HepG2 (cell line): Measurements from ENCODE around the gene UPB1. TPM values are rescaled to one million over a fixed set of nuclear protein-coding genes. Genes with fewer than 3 reads are reported as not detected.
A peak's percentile ranks its signal among the peaks of the same experiment; 100 is the strongest.

ENCODE experiments used
- ATF7 ChIP-seq, 2 experiments: fragments of 450-650 bp in 1 of 2; sonication (generic) in 1 of 2; formaldehyde crosslinking in 1 of 2; IDR thresholded peaks; 2 replicates each; pipeline versions ENCODE4 v1.4.0 to v1.6.1; 2016 to 2020; ENCODE audit warnings: antibody characterized with exemption in 1 of 2, mild to moderate bottlenecking in 1 of 2, missing genetic modification reagents in 1 of 2
- CCAR2 ChIP-seq: fragments of 200-400 bp; formaldehyde crosslinking; optimal IDR thresholded peaks from 2 replicates; pipeline ENCODE3; 2018; ENCODE audit warnings: low read depth, mild to moderate bottlenecking, low read length, moderate library complexity
- CCDC6 ChIP-seq: sonication (generic); formaldehyde crosslinking; IDR thresholded peaks from 2 replicates; pipeline ENCODE4 v1.8.1; 2022; ENCODE audit warnings: mild to moderate bottlenecking, missing genetic modification reagents, moderate library complexity
- GFI1 ChIP-seq: sonication (generic); formaldehyde crosslinking; IDR thresholded peaks from 2 replicates; pipeline ENCODE4 v1.5.0; 2020; ENCODE audit warnings: missing genetic modification reagents, mild to moderate bottlenecking, borderline replicate concordance
- HIVEP1 ChIP-seq: sonication (generic); formaldehyde crosslinking; IDR thresholded peaks from 2 replicates; pipeline ENCODE4 v1.4.0; 2020; ENCODE audit warnings: mild to moderate bottlenecking, missing genetic modification reagents
- HOXD1 ChIP-seq: sonication (generic); formaldehyde crosslinking; IDR thresholded peaks from 2 replicates; pipeline ENCODE4 v1.5.0; 2020; ENCODE audit warnings: missing genetic modification reagents
- JUNB ChIP-seq: sonication (generic); formaldehyde crosslinking; IDR thresholded peaks from 2 replicates; pipeline ENCODE4 v1.8.0; 2022; ENCODE audit warnings: missing genetic modification reagents, mild to moderate bottlenecking, borderline replicate concordance
- KDM5B ChIP-seq: sonication (generic); formaldehyde crosslinking; IDR thresholded peaks from 2 replicates; pipeline ENCODE4 v1.4.0; 2020; ENCODE audit warnings: missing genetic modification reagents, mild to moderate bottlenecking, borderline replicate concordance
- MZF1 ChIP-seq: sonication (generic); formaldehyde crosslinking; IDR thresholded peaks from 2 replicates; pipeline ENCODE4 v1.8.1; 2023; ENCODE audit warnings: mild to moderate bottlenecking, missing genetic modification reagents, borderline replicate concordance
- NONO ChIP-seq, 2 experiments: fragments of 450-650 bp in 1 of 2; sonication (generic) in 1 of 2; formaldehyde crosslinking in 1 of 2; IDR thresholded peaks in 1 of 2; conservative IDR thresholded peaks in 1 of 2; 2 replicates each; pipeline versions ENCODE4 v1.6.1 to v1.8.0; 2017 to 2022; ENCODE audit warnings: mild to moderate bottlenecking in 1 of 2, missing genetic modification reagents in 1 of 2, moderate library complexity in 1 of 2
- PRPF4 ChIP-seq: fragments of 200-400 bp; formaldehyde crosslinking; IDR thresholded peaks from 2 replicates; pipeline ENCODE4 v1.6.1; 2016; ENCODE audit warnings: low read length, low read depth; ENCODE audit not compliant: poor library complexity, severe bottlenecking
- RELA ChIP-seq: sonication (generic); formaldehyde crosslinking; IDR thresholded peaks from 2 replicates; pipeline ENCODE4 v1.4.0; 2020; ENCODE audit warnings: missing genetic modification reagents
- SALL1 ChIP-seq: sonication (generic); formaldehyde crosslinking; IDR thresholded peaks from 2 replicates; pipeline ENCODE4 v1.8.0; 2022; ENCODE audit warnings: mild to moderate bottlenecking, missing genetic modification reagents
- SP2 ChIP-seq: sonication (generic); formaldehyde crosslinking; IDR thresholded peaks from 2 replicates; pipeline ENCODE4 v1.5.1; 2020; ENCODE audit warnings: mild to moderate bottlenecking, missing genetic modification reagents
- U2AF2 ChIP-seq: fragments of 200-400 bp; formaldehyde crosslinking; IDR thresholded peaks from 2 replicates; pipeline ENCODE4 v1.6.1; 2017; ENCODE audit warnings: low read depth, mild to moderate bottlenecking, low read length
- ZNF12 ChIP-seq: sonication (generic); formaldehyde crosslinking; IDR thresholded peaks from 2 replicates; pipeline ENCODE4 v1.5.0; 2020; ENCODE audit warnings: missing genetic modification reagents
- ZNF510 ChIP-seq: sonication (generic); formaldehyde crosslinking; IDR thresholded peaks from 2 replicates; pipeline ENCODE4 v1.4.0; 2020; ENCODE audit warnings: low read depth, mild to moderate bottlenecking, missing genetic modification reagents
- ZNF670 ChIP-seq: sonication (generic); formaldehyde crosslinking; IDR thresholded peaks from 2 replicates; pipeline ENCODE4 v1.8.0; 2022; ENCODE audit warnings: mild to moderate bottlenecking, missing genetic modification reagents, borderline replicate concordance
- ZNF672 ChIP-seq: sonication (generic); formaldehyde crosslinking; IDR thresholded peaks from 2 replicates; pipeline ENCODE4 v1.8.1; 2022; ENCODE audit warnings: missing genetic modification reagents
- polyA plus RNA-seq, 8 experiments: library from polyadenylated mRNA; depleted of rRNA in 3 of 8; stranded (reverse) in 7 of 8; unstranded in 1 of 8; fragments of >200 nt; fragmentation: Illumina TruSeq in 4 of 8; extraction: Trizol in 4 of 8; gene quantifications; 2 replicates each; pipeline versions ENCODE4 v1.2.1 to v1.2.3, GENCODE V29; 2011 to 2016; ENCODE audit warnings: low read depth in 4 of 8, missing spikeins in 1 of 8, mixed read lengths in 1 of 8; ENCODE audit not compliant: insufficient read depth in 1 of 8
- total RNA-seq, 5 experiments: library from RNA; depleted of rRNA; stranded (reverse); fragments of >200 nt; fragmentation: Illumina TruSeq; extraction: Trizol; gene quantifications; 2 replicates each; pipeline ENCODE4 v1.2.3, GENCODE V29; 2016; ENCODE audit warnings: low read depth in 1 of 5
- TF ChIP-seq, protein P1 (sequence below): sonication (generic); formaldehyde crosslinking; IDR thresholded peaks from 2 replicates; pipeline ENCODE4 v1.5.0; 2020; ENCODE audit warnings: mild to moderate bottlenecking, missing genetic modification reagents
- TF ChIP-seq, protein P2 (sequence below): sonication (generic); formaldehyde crosslinking; IDR thresholded peaks from 2 replicates; pipeline ENCODE4 v1.8.0; 2022; ENCODE audit warnings: missing genetic modification reagents, mild to moderate bottlenecking, borderline replicate concordance
- TF ChIP-seq, protein P3 (sequence below): sonication (generic); formaldehyde crosslinking; IDR thresholded peaks from 2 replicates; pipeline ENCODE4 v1.4.0; 2020; ENCODE audit warnings: missing genetic modification reagents, borderline replicate concordance

The UPB1 gene
- total and polyA plus RNA-seq, 2 of the 13 experiments (the other 11 are each of a cell fraction or from before 2014, with no cell fraction given): 0.38 to 1.2 TPM

DNA sequence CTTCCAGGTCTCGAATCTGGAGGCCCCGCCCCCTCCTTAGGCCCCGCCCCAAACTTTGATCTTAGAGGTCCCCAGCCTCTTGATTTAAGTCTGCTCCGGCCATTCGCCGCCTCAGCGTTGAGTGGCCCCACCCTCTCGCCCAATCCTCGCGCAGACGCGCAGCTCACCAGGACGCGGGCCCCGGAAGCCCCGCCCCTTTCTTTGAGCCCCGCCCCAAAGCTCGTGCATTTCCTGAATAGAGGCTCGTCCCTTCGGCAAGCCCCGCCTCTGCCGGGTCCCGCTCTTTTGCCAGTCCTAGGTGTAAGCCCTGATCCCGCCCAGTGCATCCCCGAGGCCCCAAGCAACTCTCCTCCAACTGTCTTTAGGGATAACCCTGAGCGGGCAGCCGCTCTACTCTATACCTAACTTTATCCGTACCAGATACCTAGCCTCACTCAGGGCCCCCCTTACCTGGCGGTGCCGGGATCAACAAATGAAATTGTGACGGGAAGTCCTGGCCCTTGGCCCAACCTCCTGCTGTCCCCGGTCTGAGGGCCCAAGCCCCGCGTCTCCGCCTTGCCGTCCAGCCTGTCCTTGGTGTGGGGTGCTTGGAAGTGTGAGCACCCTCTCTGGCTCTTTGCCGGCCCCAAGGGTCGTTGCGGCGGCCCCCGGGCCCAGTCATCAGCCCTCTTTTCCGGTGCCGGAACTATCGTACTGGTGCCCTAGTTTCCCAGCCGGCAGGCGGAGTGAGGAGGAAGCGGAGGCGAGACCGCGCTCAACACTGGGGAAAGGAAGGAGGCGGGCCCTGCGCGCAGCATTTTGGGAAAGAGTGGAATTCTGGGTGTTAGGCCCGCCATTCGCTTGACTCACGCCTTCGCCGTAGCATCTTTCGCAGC, 60.3 kb downstream of the UPB1 start, which contains the start of gene SNRPD3 (continued):
- no peak for TF ChIP-seq MZF1 (CRISPR knock-in tag)
- no peak for TF ChIP-seq PRPF4
- peak; percentile 46; the same call in 1 of the 2 replicates for TF ChIP-seq ZNF12 (CRISPR knock-in tag)
- no peak; the same call in 1 of the 2 replicates for TF ChIP-seq ZNF510 (CRISPR knock-in tag)
- peak; percentile 72; the same call in 1 of the 2 replicates for TF ChIP-seq KDM5B (CRISPR knock-in tag)
- TF ChIP-seq, protein P1, sequence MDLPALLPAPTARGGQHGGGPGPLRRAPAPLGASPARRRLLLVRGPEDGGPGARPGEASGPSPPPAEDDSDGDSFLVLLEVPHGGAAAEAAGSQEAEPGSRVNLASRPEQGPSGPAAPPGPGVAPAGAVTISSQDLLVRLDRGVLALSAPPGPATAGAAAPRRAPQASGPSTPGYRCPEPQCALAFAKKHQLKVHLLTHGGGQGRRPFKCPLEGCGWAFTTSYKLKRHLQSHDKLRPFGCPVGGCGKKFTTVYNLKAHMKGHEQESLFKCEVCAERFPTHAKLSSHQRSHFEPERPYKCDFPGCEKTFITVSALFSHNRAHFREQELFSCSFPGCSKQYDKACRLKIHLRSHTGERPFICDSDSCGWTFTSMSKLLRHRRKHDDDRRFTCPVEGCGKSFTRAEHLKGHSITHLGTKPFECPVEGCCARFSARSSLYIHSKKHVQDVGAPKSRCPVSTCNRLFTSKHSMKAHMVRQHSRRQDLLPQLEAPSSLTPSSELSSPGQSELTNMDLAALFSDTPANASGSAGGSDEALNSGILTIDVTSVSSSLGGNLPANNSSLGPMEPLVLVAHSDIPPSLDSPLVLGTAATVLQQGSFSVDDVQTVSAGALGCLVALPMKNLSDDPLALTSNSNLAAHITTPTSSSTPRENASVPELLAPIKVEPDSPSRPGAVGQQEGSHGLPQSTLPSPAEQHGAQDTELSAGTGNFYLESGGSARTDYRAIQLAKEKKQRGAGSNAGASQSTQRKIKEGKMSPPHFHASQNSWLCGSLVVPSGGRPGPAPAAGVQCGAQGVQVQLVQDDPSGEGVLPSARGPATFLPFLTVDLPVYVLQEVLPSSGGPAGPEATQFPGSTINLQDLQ (CRISPR knock-in tag): no peak
- TF ChIP-seq ATF7 (IDR thresholded peaks at IDR 0.05): no peak
- TF ChIP-seq ATF7 (CRISPR knock-in tag; IDR thresholded peaks at IDR 0.05): 0 out of 2 replicates have a peak, but pooled peaks have one; percentile 65
- TF ChIP-seq ZNF672: no peak
- TF ChIP-seq CCAR2: peak; percentile 49
- peak; percentile 85 for TF ChIP-seq SP2 (CRISPR knock-in tag)
- TF ChIP-seq, protein P2, sequence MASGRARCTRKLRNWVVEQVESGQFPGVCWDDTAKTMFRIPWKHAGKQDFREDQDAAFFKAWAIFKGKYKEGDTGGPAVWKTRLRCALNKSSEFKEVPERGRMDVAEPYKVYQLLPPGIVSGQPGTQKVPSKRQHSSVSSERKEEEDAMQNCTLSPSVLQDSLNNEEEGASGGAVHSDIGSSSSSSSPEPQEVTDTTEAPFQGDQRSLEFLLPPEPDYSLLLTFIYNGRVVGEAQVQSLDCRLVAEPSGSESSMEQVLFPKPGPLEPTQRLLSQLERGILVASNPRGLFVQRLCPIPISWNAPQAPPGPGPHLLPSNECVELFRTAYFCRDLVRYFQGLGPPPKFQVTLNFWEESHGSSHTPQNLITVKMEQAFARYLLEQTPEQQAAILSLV (CRISPR knock-in tag): peak; percentile 97
- no peak for TF ChIP-seq RELA (CRISPR knock-in tag)
- TF ChIP-seq CCDC6: peak; percentile 85
- TF ChIP-seq GFI1 (CRISPR knock-in tag): peak; percentile 75; the same call in 1 of the 2 replicates
- TF ChIP-seq NONO (IDR thresholded peaks at IDR 0.05): no peak
- peak; percentile 89; the same call in 1 of the 2 replicates for TF ChIP-seq NONO (CRISPR knock-in tag; conservative IDR thresholded peaks at IDR 0.05)
- TF ChIP-seq HIVEP1 (CRISPR knock-in tag): peak; percentile 92
- no peak for TF ChIP-seq JUNB (CRISPR knock-in tag)
- peak; percentile 90 for TF ChIP-seq ZNF670
- TF ChIP-seq HOXD1 (CRISPR knock-in tag): peak; percentile 90; the same call in 1 of the 2 replicates
- TF ChIP-seq, protein P3, sequence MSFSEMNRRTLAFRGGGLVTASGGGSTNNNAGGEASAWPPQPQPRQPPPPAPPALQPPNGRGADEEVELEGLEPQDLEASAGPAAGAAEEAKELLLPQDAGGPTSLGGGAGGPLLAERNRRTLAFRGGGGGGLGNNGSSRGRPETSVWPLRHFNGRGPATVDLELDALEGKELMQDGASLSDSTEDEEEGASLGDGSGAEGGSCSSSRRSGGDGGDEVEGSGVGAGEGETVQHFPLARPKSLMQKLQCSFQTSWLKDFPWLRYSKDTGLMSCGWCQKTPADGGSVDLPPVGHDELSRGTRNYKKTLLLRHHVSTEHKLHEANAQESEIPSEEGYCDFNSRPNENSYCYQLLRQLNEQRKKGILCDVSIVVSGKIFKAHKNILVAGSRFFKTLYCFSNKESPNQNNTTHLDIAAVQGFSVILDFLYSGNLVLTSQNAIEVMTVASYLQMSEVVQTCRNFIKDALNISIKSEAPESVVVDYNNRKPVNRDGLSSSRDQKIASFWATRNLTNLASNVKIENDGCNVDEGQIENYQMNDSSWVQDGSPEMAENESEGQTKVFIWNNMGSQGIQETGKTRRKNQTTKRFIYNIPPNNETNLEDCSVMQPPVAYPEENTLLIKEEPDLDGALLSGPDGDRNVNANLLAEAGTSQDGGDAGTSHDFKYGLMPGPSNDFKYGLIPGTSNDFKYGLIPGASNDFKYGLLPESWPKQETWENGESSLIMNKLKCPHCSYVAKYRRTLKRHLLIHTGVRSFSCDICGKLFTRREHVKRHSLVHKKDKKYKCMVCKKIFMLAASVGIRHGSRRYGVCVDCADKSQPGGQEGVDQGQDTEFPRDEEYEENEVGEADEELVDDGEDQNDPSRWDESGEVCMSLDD (CRISPR knock-in tag): peak; percentile 65; the same call in 1 of the 2 replicates
- TF ChIP-seq SALL1 (CRISPR knock-in tag): peak; percentile 86
- TF ChIP-seq U2AF2: no peak
